Suprapubic skin (tissue), 3 donors: Measurements from ENCODE around the gene TMEM245.

Experiments
- CTCF ChIP-seq, 2 donors: fragments of 200-600 bp in 1 of 2; fragments of 450-650 bp in 1 of 2; sonication (generic) in 1 of 2; IDR thresholded peaks; one replicate each; pipeline ENCODE4 v1.5.1; 2016 to 2019; ENCODE audit warnings: antibody characterized with exemption in 2 of 2, mild to moderate bottlenecking in 1 of 2, moderate library complexity in 1 of 2
- POLR2A ChIP-seq, 2 donors: fragments of 450-650 bp; IDR thresholded peaks; one replicate each; pipeline ENCODE4 v1.6.1; 2017; ENCODE audit warnings: antibody characterized with exemption in 2 of 2, mild to moderate bottlenecking in 2 of 2, moderate library complexity in 2 of 2

- no peak for TF ChIP-seq CTCF (IDR thresholded peaks at IDR 0.05)
- no peak for TF ChIP-seq POLR2A (IDR thresholded peaks at IDR 0.05)
These were observed 83.9 kb downstream of the TMEM245 start for GRCh38 chr9:109035684-109036423.
